ENCODE data around the gene GXYLT1.

GRCh38 chr12:42182394-42182793 lies 37.7 kb upstream of the GXYLT1 start:
- TF ChIP-seq CTCF (IDR thresholded peaks at IDR 0.05) (no peak), POLR2A (IDR thresholded peaks at IDR 0.05) (no peak)

Data from Peyer's patch (tissue), 4 donors.